Lung (tissue), 12 donors: ENCODE measurements around the gene STK35. TPM values are rescaled to one million over a fixed set of nuclear protein-coding genes. Genes with fewer than 3 reads are reported as not detected.

Experiments used
- ATAC-seq: fragments of 200-7000 bp; cut with Tn5 transposase; one replicate; pipeline ENCODE4 v1.9.1; 2020; ENCODE audit warnings: moderate number of reproducible peaks; ENCODE audit not compliant: insufficient read depth, low FRiP score
- DNase-seq, 3 donors: peaks; one replicate each; pipeline ENCODE4 v3.0.0-alpha.2; 2013 to 2017
- H3K27ac ChIP-seq, 2 donors: one replicate each; pipeline ENCODE4 v1.5.1; 2013; ENCODE audit warnings: mild to moderate bottlenecking in 2 of 2, moderate library complexity in 2 of 2, control low read depth in 1 of 2, inconsistent platforms in 1 of 2, low read depth in 1 of 2, low read length in 1 of 2
- H3K27me3 ChIP-seq, 3 donors: one replicate each; pipeline ENCODE4 v1.5.1; 2013; ENCODE audit warnings: low read length in 2 of 3; ENCODE audit not compliant: control insufficient read depth in 3 of 3, insufficient read depth in 3 of 3
- H3K36me3 ChIP-seq, 4 donors: one replicate each; pipeline ENCODE4 v1.5.1; 2013; ENCODE audit warnings: low read length in 4 of 4, mild to moderate bottlenecking in 1 of 4, moderate library complexity in 1 of 4; ENCODE audit not compliant: control insufficient read depth in 4 of 4, insufficient read depth in 4 of 4
- H3K4me1 ChIP-seq, 5 donors: one replicate each; pipeline ENCODE4 v1.5.1; 2013; ENCODE audit warnings: low read length in 5 of 5, mild to moderate bottlenecking in 2 of 5, moderate library complexity in 1 of 5; ENCODE audit not compliant: control insufficient read depth in 5 of 5, insufficient read depth in 5 of 5
- H3K4me3 ChIP-seq: one replicate; pipeline ENCODE4 v1.5.1; 2013; ENCODE audit warnings: mild to moderate bottlenecking, control low read depth, moderate library complexity
- H3K9ac ChIP-seq, 2 donors: one replicate each; pipeline ENCODE4 v1.5.1; 2013; ENCODE audit warnings: low read length in 2 of 2, control low read depth in 1 of 2; ENCODE audit not compliant: insufficient read depth in 1 of 2
- H3K9me3 ChIP-seq, 4 donors: one replicate each; pipeline ENCODE4 v1.5.1; 2013; ENCODE audit warnings: low read length in 3 of 4, mild to moderate bottlenecking in 1 of 4, moderate library complexity in 1 of 4; ENCODE audit not compliant: control insufficient read depth in 4 of 4, insufficient read depth in 3 of 4
- WGBS, 2 donors: extraction: QIAGEN DNeasy Blood & Tissue Kit; methylation state at CpG; one replicate each; pipeline ENCODE4 v1.1.7; 2013; 5-methylcytosine and 5-hydroxymethylcytosine counted together
- polyA plus RNA-seq, 2 donors: library from polyadenylated mRNA; stranded (reverse); fragments of 200-250 nt; gene quantifications; one replicate each; pipeline ENCODE4 v1.2.1, GENCODE V29; 2013
- total RNA-seq, 2 donors: library from RNA; depleted of rRNA in 1 of 2; stranded (reverse); fragments of >200 nt in 1 of 2; gene quantifications; one replicate each; pipeline ENCODE4 v1.2.1, GENCODE V29; 2014 to 2021
- TF ChIP-seq, protein P1 (sequence below): IDR thresholded peaks from 2 replicates; pipeline ENCODE4 v1.5.1; 2012; ENCODE audit warnings: mild to moderate bottlenecking; ENCODE audit errors: control extremely low read depth, extremely low read depth
- donor health status: control.
- donor health status: control.
- donor health status: Bipolar disorder and iron deficiency.
- donor health status: healthy.
- donor health status: DM: yes; HTN: yes; CAD: no.

Gene STK35
- total and polyA plus RNA-seq, 4 donors: 5.8 to 24.2 (median 12.5) TPM

DNA sequence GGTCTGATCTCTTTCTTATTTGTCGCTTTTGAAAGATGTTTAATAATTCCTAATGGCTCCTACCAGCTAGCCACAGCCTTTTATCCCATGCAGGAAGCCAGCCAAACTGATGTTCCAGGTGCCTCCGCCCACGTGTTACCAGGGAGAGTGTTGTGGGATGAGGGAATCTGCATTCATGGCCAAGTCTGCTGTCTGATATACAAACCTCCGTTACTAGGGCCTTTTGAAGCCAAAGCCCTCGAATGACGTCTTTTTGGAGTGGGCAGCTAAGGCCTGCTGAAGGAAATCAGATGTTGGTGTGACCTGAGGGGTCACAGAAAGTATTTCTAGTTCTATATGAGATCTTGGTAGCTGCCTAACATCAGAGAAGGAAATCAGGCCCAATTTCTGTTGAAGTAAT is 21.3 kb downstream of the STK35 start:
- Histone ChIP-seq H3K9me3 (no peaks in the 10 kb centered on the region), H3K27ac (peak overlapping the region in 1 of 2 donors; percentile 49), H3K4me3 (no peak overlapping the region), H3K4me1 (peaks cover 0 to 63% (median 9%) of the 10 kb centered on the region in 5 donors), H3K9ac (peak overlapping the region in 1 of 2 donors; percentile 39), H3K36me3 (peaks cover 4 to 14% (median 11%) of the 10 kb centered on the region in 4 donors), H3K27me3 (no peaks in the 10 kb centered on the region)
- ATAC-seq (no peak), DNase-seq (peak; percentile 69 to 75 (median 71))
- TF ChIP-seq, protein P1, sequence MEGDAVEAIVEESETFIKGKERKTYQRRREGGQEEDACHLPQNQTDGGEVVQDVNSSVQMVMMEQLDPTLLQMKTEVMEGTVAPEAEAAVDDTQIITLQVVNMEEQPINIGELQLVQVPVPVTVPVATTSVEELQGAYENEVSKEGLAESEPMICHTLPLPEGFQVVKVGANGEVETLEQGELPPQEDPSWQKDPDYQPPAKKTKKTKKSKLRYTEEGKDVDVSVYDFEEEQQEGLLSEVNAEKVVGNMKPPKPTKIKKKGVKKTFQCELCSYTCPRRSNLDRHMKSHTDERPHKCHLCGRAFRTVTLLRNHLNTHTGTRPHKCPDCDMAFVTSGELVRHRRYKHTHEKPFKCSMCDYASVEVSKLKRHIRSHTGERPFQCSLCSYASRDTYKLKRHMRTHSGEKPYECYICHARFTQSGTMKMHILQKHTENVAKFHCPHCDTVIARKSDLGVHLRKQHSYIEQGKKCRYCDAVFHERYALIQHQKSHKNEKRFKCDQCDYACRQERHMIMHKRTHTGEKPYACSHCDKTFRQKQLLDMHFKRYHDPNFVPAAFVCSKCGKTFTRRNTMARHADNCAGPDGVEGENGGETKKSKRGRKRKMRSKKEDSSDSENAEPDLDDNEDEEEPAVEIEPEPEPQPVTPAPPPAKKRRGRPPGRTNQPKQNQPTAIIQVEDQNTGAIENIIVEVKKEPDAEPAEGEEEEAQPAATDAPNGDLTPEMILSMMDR: no peak
- 73 to 84% methylated on average over 6 of the region's 6 CpGs for WGBS, 2 donors

DNA sequence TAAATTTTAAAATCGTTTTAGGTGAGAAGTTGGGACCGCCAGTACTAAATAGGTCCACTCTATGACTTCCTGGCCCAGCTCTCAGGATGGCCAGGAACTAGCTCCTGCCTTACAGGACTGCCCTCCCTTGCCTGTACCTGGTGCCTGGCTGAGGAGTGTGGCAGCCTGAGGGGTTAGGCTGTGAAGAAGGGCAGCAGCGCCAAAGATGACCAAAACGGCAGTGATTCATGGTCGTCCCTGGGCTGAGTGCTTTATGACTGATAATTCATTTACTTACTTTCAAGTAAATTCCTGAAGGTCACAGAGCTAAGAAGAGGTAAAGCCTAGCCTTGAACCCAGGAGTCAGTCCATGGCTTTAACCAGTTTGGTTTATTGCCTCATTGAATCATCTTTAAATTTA is 22.1 kb downstream of the STK35 start:
- Histone ChIP-seq H3K9me3 (no peaks in the 10 kb centered on the region), H3K4me1 (peaks cover 0 to 66% (median 9%) of the 10 kb centered on the region in 5 donors), H3K9ac (no peak overlapping the region), H3K27ac (no peak overlapping the region), H3K36me3 (peaks cover 2 to 11% (median 11%) of the 10 kb centered on the region in 4 donors), H3K27me3 (no peaks in the 10 kb centered on the region), H3K4me3 (no peak overlapping the region)
- 92 to 93% methylated on average over 5 of the region's 5 CpGs for WGBS, 2 donors
- ATAC-seq (no peak), DNase-seq (no peak)
- TF ChIP-seq, protein P1: no peak

DNA sequence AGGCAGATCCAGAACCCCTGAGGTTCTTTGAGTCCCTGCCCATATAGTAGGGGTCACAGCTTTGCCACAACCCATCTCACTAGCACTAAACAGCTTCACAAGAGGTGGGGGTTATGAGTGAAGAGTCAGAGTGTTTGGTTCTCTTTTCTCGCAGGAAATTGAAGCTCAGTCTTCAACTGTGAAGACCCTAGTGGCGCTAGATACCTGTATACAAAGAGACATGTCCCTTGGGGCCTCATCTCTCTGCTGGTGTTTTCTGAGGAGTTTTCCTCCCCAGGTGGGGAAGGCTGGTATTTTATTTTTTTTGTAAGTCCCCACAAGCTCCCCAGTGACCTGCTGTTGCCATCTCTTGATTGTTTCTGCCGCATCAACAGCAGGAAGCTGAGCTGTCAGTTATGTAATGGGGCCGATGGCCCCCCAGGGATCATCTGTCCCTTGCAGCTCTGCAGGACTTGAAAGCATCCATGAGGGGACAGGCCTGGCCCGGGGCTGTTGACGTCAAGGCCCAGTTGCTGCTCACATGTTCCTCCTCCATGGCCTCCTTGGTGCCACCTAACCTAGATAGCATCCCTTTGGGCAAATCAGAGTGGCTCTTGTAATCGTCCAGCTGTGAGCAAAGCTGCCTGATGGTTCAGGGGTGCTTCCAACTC is 23.1 kb downstream of the STK35 start:
- Histone ChIP-seq H3K27ac (peak overlapping the region in 1 of 2 donors; percentile 11), H3K9ac (no peak overlapping the region), H3K9me3 (no peaks in the 10 kb centered on the region), H3K4me3 (no peak overlapping the region), H3K36me3 (peaks cover 0 to 11% (median 6%) of the 10 kb centered on the region in 4 donors), H3K4me1 (peaks cover 0 to 60% (median 8%) of the 10 kb centered on the region in 5 donors), H3K27me3 (no peaks in the 10 kb centered on the region)
- ATAC-seq (no peak), DNase-seq (no peak)
- TF ChIP-seq, protein P1: no peak
- WGBS, 2 donors: 74 to 79% methylated on average over 7 of the region's 7 CpGs
